ENCODE measurements around the gene CERCAM.

- TF ChIP-seq EZH2phosphoT487 (IDR thresholded peaks at IDR 0.05) (no peak), CTCF (IDR thresholded peaks at IDR 0.05) (peak; percentile 38), EZH2 (IDR thresholded peaks at IDR 0.05) (no peak)
These were observed 10.7 kb upstream of the CERCAM start for GRCh38 chr9:128409978-128410377.
